Smooth muscle cell of the brain vasculature (primary cell): ENCODE results near the gene PDE8B.

Experiments used
- DNase-seq: peaks from one replicate; pipeline ENCODE4 v3.0.0-alpha.2; 2012; ENCODE audit warnings: low read depth, low spot score

PDE8B gene, protein sequence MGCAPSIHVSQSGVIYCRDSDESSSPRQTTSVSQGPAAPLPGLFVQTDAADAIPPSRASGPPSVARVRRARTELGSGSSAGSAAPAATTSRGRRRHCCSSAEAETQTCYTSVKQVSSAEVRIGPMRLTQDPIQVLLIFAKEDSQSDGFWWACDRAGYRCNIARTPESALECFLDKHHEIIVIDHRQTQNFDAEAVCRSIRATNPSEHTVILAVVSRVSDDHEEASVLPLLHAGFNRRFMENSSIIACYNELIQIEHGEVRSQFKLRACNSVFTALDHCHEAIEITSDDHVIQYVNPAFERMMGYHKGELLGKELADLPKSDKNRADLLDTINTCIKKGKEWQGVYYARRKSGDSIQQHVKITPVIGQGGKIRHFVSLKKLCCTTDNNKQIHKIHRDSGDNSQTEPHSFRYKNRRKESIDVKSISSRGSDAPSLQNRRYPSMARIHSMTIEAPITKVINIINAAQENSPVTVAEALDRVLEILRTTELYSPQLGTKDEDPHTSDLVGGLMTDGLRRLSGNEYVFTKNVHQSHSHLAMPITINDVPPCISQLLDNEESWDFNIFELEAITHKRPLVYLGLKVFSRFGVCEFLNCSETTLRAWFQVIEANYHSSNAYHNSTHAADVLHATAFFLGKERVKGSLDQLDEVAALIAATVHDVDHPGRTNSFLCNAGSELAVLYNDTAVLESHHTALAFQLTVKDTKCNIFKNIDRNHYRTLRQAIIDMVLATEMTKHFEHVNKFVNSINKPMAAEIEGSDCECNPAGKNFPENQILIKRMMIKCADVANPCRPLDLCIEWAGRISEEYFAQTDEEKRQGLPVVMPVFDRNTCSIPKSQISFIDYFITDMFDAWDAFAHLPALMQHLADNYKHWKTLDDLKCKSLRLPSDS

DNA sequence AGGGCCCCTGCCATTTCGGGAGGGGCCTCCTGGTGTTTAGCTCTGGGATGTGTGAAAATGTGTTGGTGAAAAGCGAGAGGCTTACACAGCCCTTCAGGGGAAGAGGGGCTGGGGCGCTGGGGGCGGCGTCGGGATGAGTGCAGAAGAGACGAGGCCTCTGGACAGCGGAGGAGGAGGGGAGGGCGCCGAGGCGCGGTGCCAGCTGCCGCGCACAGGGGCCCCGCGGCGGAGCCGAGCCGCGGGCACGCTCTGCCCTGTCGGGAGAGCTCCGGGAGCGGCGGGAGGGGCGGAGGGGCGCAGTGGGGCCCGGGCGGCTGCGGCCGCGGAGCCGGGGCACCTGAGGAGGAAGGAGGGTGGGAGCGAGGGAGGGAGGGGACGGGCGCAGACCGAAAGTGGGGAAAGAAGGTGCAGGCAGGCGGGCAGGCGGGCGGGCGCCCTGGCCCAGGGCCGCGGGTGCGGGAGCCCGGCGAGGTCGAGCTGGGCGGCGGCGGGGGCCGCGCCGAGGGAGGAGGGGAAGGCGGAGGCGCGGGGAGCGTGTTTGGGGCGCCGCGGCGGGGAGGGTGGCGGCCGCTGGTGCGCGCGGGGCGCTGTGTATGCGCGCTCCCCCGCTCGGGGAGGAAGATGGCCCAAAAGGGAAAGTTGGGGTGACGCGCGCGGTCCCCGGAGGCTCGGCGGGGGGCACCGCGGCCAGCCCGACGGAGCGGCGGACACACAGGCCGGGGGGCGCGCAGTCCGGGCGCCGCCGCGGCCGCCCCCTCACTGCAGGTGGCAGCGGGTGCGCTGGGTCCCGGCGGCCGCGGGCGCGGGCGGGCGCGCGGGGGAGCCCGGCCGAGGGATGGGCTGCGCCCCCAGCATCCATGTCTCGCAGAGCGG, at the start of gene PDE8B:
Gene PDE8B (plus strand): TSS at position 590 of the 873 bp plus-strand sequence. CDS start 246 bp downstream, at position 836.
- DNase-seq = no peak

DNA sequence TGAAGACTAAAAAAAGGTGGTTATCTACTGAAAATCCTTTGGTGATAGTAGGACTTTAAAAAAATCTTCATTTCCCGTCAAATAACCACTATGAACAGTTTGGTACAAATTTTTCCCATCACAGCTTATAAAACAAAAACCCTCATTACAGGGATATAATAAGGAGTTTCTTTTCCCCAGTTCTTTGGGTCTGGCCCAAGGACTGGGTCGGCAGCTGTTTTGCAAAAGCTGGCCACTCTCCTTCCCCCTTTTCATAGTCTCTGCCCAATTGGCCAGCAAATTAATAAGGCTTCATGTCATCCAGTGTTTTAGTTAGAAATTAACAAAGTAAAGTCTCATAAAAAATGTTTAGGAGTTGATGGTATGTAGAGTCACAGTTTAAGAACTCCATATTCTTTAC, 47.0 kb upstream of the PDE8B start:
- DNase-seq = no peak

DNA sequence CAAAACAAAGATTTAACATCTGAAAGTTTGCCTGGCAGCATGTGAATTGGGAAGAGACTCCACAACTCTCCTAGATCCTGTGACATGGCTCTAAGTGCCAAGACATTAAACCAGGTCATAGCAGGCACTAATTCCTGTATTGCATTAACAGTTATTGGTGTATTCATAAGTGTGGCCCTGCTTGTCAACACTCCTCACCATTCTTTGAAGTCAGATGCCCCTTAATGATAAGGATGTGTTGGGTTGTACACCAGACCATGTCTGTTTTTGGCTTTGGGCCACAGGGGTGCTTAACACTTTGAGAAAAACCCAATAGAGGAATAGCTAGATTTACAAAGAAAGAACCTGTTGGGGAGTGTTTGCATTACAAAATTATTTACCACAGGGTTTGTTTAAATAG, 43.4 kb upstream of the PDE8B start:
- DNase-seq = no peak

DNA sequence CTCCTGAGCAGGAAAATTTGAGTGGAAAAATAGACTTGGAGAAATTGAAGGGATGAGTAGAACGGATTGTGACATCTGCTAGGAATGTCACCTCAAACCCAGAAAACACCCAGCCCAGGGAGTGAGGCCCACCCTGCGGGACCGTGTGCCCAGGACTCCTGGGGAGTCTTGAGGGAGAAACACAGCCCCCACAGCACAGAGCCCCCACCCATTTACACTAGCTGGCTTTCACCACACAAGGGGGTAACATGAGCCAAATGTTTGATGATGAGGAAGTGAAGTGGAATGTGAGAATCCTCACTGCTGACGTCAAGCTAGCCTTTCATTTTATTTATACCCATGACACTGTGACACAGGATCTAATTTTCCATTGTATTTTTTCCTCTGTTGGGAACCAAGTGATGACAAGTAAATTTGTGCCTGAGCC, 42.8 kb upstream of the PDE8B start:
- peak; percentile 69 for DNase-seq

DNA sequence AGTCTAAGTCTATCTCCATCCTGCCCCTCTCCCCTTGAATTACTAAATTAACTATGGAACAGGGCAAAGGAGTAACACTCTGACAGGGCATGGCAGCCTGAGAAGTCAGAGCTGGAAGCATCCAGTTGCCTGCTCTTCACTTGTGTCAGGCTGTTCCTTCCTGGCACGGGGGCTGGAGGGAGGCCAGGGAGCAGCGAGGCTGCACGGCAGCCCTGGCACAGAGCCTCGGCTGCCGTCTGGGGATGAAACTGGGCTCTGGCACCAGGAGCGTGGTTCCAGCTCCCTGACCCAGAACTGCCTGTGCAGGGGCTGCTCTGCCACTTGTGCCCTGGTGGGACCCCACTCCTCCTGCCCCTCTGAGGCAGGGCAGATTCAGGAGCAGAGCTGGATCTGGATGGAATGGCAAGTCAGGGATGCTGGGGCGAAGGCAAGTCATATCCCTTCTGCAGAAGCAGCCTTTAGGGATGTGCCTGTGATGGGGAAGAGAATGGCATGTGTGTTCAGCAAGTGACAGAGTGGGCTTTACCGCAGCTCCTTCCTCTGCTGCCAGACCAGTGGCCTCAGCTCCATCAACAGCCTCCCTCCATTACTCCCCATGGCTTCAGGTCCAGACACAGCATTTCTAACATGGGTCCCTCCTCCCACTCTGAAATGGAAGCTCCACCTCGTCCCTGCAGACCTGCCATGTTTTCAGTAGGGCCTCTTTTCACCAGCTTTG, 42.2 kb upstream of the PDE8B start:
- no peak for DNase-seq

DNA sequence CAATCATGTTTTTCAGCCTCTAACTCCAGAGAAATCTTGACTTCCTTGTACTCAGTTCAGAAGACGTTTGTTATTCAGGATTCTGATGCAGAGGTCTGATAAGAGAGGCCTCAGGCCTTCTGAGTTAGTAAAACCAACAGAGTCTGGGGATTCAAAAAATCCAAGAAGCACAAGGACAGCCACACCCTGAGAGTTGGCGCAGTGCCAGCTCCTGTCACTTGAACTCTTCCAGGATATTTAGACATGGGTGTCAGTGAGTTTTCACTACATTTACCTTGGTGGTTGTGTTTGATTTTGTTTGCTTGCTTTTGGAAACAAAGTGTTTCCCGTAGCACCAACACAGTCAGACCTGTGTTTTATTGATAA, 41.6 kb upstream of the PDE8B start:
- no peak for DNase-seq

DNA sequence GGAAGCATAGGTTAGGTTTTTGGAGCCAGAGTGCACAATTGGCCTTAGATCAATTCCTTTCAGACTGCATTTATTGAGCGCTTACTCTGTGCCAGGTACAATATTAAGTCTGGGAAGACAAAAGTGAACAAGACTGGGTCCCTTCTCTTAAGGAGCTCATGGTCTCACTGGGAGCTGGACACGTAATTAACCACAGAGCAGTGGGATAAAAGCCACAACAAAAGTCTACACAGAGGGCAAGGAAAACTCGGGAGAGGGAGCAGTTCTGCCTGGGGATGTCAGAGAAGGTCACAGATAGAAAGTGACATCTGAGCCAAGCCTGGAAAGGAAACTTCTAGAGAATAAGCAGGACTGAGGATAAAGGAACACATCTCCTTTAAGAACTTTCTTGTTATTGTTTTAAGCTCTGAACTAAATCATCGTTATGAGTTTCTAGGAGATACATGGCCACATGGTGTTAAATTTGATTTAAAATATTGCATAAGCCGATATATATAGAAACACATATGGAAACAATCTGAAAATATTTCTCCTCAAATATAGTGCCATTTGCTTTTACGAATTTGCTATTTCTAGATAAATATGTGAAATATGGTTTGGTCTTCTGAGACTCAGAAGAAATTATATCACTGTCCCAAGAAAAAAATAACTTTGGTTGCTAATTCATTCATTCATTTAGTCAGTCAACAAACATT, 40.1 kb upstream of the PDE8B start:
- no peak for DNase-seq

DNA sequence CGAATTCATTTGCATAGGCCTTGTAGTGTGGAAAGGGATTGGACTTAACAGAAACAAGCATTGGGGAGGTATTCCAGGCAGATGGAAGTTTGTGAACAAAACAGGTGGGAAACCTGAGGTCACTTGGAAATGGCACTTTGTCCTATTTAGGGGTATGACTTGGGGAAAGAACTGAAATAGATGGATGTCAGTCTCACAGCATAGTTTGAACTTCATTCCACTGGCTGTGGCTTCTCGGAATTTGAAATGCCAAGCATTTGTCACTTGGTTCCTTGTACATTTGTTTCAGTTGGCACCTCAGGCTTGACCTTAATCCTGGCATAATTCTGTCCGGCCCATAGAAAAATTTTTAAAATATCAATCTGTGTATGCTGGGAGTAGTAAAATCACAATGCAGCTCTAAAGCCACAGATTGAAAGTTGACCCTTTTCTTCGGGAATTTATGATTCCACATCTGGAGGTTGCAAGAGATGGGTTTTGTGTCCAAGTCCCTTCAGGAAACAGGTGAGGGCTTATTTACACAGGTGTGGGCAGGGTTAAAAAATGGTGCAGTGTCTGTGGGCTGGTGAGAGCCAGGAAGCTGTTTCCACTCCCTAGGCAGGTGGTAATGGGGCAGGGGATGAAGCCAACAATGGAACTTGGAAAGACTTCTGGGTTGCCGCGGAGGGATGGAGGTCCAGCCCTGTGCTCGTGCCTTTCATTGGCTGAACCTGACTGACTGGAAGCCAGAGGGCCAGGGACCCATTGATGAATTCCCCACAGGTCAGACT, 39.2 kb upstream of the PDE8B start:
- DNase-seq = no peak

DNA sequence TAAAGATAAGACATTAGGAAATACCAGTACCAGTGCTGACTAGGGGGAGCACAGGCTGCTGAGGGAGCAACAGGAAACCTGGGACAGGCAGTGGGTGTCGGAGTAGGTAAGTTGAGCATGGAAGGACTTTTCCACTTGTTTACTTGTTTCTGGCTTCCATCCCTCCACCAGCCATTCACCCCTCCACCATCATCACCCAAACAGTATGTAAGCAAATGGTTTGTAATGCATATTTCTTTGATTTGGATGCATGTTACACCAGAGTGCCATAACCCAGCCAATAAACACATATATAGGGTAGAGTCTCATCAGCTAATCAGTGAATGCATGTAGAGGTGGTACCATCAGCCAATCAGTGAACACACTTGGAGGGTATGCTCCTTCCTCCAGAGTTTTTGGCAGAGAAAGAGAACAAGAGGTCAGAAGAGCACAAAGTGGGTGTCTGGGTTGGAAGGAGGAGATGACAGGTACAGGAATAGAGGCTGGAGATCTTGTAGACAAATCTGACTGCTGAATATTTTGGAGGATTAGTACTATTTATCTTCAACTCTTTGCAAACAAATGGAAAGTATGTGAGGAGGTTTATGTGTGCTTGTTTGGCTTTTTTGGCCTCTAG, 37.7 kb upstream of the PDE8B start:
- no peak for DNase-seq

DNA sequence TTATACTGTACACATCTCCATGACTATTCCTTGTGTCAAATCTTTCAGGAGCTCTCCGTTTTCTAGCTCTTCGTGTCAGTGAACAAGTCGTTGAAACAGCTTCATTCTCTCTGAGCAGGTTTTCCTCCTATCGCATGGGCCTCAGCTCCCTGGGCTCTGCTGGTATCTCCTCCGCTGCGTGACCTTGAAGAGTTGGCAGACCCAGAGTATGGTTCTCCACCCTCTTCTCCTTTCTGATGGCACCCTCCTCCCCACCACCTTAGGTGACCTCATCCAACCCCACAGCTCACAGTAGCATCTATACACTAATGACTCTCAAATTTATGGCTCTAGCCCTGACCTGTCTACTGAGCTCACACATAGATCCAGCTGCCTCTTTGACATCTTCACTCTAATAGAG, 36.0 kb upstream of the PDE8B start:
- no peak for DNase-seq

DNA sequence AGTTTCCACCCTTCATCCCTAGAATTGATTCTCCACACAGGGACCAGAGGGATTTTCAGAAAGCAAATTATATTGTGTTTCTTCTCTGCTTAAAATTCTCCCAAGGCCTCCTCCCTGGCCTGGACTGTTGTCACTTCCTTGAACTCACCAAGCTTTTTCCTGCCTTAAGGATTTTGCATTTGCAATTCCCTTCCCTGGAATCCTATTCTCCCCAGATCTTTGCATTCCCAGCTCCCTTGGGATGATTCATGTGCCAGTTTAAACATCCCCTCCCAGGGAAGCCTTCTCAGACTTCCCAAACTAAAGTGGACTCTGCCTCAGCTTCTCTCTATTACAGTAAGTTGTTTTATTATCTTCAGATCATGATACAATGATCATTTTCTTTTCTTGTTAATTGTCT, 35.2 kb upstream of the PDE8B start:
- no peak for DNase-seq

DNA sequence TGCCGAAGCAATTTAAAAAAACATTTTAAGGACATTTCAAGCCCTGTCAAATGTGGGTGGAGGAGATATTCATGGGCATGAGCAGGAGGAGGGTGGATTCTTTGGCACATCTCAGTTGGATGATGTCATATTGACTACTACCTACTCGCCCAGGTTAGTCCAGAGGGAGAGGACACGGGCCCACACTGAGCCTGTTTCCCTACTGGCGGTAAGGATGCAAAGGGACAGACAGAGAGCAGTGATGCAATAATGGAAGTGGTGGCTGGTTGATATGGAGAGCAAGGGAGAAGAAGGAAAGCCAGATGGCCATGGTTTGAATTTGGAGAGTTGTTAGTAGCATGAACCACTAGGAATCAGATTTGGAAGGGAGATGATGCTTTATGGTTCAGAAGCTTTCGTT, 34.1 kb upstream of the PDE8B start:
- DNase-seq = no peak

DNA sequence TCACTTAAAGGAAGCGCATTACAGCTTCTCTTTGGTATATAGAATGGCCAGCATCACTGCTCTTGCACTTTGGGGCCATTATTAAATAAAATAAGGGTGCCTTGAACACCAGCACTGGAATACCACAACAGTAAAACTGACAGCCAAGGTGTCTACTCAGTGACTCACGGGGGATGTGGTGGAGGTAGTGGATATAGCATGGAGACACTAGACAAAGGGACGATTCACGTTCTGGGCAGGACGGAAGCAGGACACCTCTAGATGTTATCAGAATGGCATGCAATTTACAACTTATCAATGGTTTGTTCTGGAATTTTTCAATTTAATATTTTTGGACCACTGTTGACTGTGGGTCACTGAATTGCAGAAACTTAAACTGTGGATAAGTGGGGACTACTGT, 32.9 kb upstream of the PDE8B start:
- no peak for DNase-seq

DNA sequence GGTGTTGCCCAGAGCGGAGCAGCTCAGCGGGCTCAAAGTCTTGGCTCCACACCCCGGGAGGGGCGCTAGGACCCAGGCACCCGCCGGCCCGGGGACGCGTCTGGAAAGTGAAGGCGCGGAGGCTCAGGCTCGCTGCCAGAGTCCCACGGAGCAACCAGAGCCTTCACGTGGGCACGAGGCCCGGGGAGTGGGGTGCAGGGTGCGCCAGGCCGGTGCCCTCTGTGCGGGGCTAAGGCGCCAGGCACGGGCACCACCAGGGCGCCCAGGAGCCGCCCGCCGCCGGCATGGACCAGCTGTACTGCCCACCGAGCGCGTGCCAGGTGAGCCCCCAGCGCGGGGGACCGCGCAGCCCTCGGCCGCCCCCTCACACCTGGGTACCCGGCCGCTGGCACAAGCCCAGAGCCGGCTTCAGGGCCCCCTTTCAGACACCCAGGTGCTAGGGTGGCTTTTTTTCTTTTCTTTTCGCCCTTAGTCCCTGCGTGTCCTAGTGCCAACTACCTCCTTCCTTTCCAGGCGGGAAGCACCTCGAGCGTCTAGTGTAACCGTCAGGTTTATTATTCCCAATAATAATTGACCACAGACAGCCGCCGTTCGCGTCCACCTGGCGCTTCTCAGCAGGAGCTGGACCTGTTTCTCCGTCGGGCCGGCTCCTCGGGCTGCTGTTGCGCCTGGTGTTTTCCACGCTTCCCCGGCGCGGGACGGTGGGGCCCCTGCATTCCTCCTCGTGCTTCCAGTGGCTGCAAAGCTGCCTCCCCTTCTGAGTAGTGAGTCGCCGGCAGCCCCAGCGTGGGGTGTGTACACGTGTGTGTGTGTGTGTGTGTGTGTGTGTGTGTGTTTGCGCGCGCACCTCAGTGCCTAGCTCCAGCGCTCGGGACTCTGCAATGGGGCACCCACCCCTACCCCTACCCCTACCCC, 30.1 kb upstream of the PDE8B start:
- DNase-seq = no peak

DNA sequence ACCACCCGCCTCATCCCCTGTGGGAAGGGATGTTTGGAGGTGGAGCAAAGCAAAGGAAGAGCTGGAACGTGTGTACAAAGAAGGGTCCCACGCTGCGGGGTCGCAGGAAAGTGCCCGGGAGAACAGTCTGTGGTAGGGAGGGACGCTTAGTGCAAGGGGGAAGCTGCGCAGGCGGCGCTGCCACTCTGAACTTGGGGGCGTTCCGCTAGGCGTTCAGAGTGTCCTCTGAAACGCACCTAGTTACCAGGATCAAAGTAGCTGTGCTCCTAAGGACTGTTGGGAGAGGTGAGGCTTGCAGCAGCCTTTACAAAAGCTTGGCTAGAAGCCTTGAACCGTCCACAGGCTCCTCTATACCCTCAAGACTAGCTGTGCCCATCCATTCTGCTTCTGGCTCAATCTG, 29.3 kb upstream of the PDE8B start:
- no peak for DNase-seq

DNA sequence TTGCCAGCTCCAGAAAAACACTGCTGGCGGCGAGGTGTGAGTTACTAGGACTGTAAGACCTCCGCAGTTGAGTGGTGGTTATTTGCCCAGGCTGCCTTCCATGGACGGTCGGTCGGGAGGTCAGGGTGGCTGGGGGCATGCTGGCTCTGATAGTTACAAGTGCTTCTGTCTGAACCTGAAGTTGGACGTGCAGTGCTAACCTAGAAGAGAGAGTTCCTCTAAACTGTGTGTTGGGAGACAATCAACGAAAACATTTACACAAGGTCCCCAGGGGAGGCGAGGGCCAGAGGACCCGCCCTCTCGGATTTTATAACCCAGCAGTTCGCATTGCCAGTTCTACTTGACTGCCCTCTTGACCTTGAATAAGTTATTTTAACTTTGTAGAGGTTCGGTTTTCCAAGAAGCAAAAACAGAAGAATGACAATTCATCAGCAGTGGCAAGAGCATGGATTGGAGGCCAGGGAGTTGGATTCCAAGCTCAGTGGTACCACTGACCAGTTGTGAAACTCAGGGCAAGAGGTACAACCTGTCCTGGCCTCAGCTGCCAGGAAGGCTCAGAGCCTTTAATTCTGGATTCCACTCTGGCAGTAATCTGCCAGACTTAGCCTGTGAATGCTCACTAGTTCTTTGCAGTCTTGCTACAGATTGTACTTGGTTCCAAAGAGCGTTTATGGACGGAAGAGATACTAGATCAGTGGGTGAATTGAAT, 28.7 kb upstream of the PDE8B start:
- DNase-seq = no peak

DNA sequence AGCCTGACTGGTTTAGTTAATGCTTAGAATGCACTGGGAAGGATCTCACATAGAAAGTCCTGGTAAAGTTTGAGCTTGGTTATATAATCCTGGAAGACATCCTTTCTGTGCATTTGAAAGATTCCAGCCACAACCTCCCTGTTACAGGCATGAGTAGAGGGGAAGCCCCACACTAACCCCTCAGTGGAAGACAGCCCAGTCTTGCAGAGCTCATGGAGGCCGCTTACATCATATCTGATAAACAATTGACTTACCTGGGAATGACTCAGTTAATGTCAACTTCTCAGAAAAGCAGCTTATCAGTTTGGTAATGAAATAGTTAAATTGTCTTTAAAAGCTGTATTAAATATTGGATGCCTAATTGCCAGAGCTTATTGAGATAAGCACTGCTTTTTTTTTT, 28.1 kb upstream of the PDE8B start:
- no peak for DNase-seq
